Measurements from ENCODE around the gene RIN1. TPM values are rescaled to one million over a fixed set of nuclear protein-coding genes. Genes with fewer than 3 reads are reported as not detected.
"Not testable (repeated sequence)": the region's sequence is repeated elsewhere in the genome, so short reads cannot be mapped to it uniquely, and the experiment has no call there.

RIN1 gene
- total and polyA plus RNA-seq, 5 donors: 1.6 to 3.8 (median 2.1) TPM

DNA sequence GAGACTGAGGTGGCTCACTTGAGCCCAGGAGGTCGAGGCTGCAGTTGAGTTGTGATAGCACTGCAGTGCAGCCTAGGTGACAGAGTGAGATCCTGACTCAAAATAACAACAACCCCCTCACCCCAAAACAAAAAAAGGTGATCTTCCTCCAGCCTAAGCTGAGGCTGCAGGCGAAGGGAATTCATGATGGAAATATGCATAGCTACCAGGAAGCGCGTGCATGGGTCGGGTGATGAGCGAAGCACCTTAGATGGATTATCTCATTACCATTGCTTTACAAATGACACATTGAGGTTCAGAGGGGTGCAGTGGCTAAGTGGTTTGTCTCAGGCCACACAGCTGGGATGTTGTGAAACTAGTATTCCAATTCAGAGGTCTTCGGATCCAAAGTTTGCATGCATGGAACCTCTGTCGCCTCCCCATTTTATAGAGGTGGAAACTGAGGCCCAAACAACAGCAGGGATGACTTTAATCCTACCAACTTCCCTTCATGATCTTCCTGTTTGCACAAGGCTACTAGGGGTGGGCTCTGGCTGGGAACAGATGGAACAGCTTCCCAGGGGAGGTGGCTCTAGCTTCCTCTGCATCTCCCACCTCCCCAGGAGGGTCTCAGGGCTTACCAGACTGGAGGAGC is 30.7 kb upstream of the RIN1 start:
- ATAC-seq (no peak), DNase-seq (no peak)
- intact Hi-C loops (cut with DNase I): no loop called here
- Histone ChIP-seq H3K27ac (ENCODE audit: low read length) (no peak overlapping the region), H3K4me3 (ENCODE audit: low read length) (no peak overlapping the region), H3K9me3 (ENCODE audit: control insufficient read depth, low read length) (no peaks in the 10 kb centered on the region), H3K4me1 (ENCODE audit: control insufficient read depth, insufficient read depth, low read length) (peaks cover 4% of the 10 kb centered on the region), H3K27me3 (ENCODE audit: control insufficient read depth, insufficient read depth) (no peaks in the 10 kb centered on the region)
- WGBS: 91% methylated on average over 8 of the region's 8 CpGs

- ATAC-seq: no peak
- H3K27me3 ChIP-seq (ENCODE audit: control insufficient read depth, insufficient read depth): no peaks in the 10 kb centered on the region
- intact Hi-C loops (cut with DNase I): no loop called here
- no peak overlapping the region for H3K4me3 ChIP-seq (ENCODE audit: low read length)
- peaks cover 4% of the 10 kb centered on the region for H3K4me1 ChIP-seq (ENCODE audit: control insufficient read depth, insufficient read depth, low read length)
- no peaks in the 10 kb centered on the region for H3K9me3 ChIP-seq (ENCODE audit: control insufficient read depth, low read length)
- no peak overlapping the region for H3K27ac ChIP-seq (ENCODE audit: low read length)
- WGBS: 70% methylated on average over 14 of the region's 14 CpGs
- DNase-seq: no peak
These were observed 29.7 kb upstream of the RIN1 start for GRCh38 chr11:66365711-66366619.

- Histone ChIP-seq H3K4me3 (ENCODE audit: low read length) (no peak overlapping the region), H3K27me3 (ENCODE audit: control insufficient read depth, insufficient read depth) (no peaks in the 10 kb centered on the region), H3K9me3 (ENCODE audit: control insufficient read depth, low read length) (no peaks in the 10 kb centered on the region), H3K27ac (ENCODE audit: low read length) (no peak overlapping the region), H3K4me1 (ENCODE audit: control insufficient read depth, insufficient read depth, low read length) (peaks cover 4% of the 10 kb centered on the region)
- intact Hi-C loops (cut with DNase I): no loop called here
- DNase-seq: no peak
- no peak for ATAC-seq
- 96% methylated on average over 6 of the region's 6 CpGs for WGBS
These were observed 28.9 kb upstream of the RIN1 start for GRCh38 chr11:66365166-66365565.

- 66% methylated on average over 15 of the region's 15 CpGs for WGBS
- Histone ChIP-seq H3K9me3 (ENCODE audit: control insufficient read depth, low read length) (no peaks in the 10 kb centered on the region), H3K4me1 (ENCODE audit: control insufficient read depth, insufficient read depth, low read length) (no peaks in the 10 kb centered on the region), H3K4me3 (ENCODE audit: low read length) (no peak overlapping the region), H3K27ac (ENCODE audit: low read length) (no peak overlapping the region), H3K27me3 (ENCODE audit: control insufficient read depth, insufficient read depth) (no peaks in the 10 kb centered on the region)
- intact Hi-C loops (cut with DNase I): no loop called here
- DNase-seq (peak; percentile 46 to 83 (median 76)), ATAC-seq (no peak)
These were observed 27.7 kb upstream of the RIN1 start for GRCh38 chr11:66363805-66364535.

DNA sequence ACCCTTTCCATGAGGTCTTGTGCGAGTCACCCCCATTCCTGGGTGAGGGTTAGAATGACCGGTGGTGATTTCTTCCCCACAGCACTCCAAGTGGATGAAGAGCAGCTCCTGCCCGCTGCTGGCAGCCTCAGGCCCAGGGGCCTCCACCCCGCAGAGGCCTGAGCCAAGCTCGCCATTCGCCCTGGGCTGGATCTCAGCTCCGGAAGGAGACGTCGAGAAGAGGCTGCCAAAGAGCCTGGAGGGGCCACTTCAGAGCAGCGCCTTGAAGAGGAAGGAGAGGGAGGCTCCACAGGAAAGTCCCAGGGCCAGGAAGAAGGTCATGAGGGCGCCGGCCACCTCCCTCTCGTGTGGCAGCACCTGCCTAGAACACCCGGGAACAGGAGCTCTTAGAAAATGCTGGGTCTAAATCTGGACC is 27.0 kb upstream of the RIN1 start:
- H3K9me3 ChIP-seq (ENCODE audit: control insufficient read depth, low read length): no peaks in the 10 kb centered on the region

GRCh38 chr11:66362481-66363147 is 26.4 kb upstream of the RIN1 start:
- intact Hi-C loops (cut with DNase I): no loop called here
- 84% methylated on average over 9 of the region's 9 CpGs for WGBS
- H3K9me3 ChIP-seq (ENCODE audit: control insufficient read depth, low read length): no peaks in the 10 kb centered on the region
- H3K4me3 ChIP-seq (ENCODE audit: low read length): no peak overlapping the region
- DNase-seq (no peak), ATAC-seq (no peak)
- no peak overlapping the region for H3K27ac ChIP-seq (ENCODE audit: low read length)
- H3K4me1 ChIP-seq (ENCODE audit: control insufficient read depth, insufficient read depth, low read length): no peaks in the 10 kb centered on the region
- H3K27me3 ChIP-seq (ENCODE audit: control insufficient read depth, insufficient read depth): no peaks in the 10 kb centered on the region

More for the DNA sequence above, 27.0 kb upstream of the RIN1 start:
- Histone ChIP-seq H3K27ac (ENCODE audit: low read length) (no peak overlapping the region), H3K4me1 (ENCODE audit: control insufficient read depth, insufficient read depth, low read length) (no peaks in the 10 kb centered on the region), H3K4me3 (ENCODE audit: low read length) (no peak overlapping the region), H3K27me3 (ENCODE audit: control insufficient read depth, insufficient read depth) (no peaks in the 10 kb centered on the region)
- ATAC-seq: peak; percentile 7 to 39
- intact Hi-C loops (cut with DNase I): no loop called here
- WGBS: 72% methylated on average over 14 of the region's 14 CpGs
- no peak for DNase-seq

DNA sequence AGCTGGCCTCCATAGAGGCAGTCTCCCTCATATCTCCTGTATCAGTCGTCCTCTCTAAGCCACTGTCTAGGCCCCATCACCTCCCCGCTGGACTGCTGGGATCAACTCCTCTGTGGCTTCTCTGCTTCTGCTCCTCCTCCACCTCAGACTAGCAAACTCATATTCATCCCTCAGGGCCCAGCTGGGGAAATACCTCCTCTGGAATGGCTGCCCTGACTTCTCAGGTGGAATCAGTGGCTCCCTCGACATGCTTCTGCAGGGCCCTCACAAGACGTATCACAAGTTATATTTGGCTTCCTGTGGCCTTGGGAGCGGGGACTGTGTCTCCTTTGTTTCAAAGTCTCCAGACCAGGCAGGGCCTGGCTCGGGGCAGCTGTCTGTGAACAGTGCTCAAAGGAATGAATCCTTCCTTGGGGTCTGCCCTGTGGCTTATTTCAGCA is 25.3 kb upstream of the RIN1 start:
- no peak overlapping the region for H3K4me3 ChIP-seq (ENCODE audit: low read length)
- ATAC-seq: no peak
- intact Hi-C loops (cut with DNase I): no loop called here
- H3K9me3 ChIP-seq (ENCODE audit: control insufficient read depth, low read length): no peaks in the 10 kb centered on the region
- H3K27ac ChIP-seq (ENCODE audit: low read length): no peak overlapping the region
- 74% methylated on average over 6 of the region's 6 CpGs for WGBS
- DNase-seq: no peak
- no peaks in the 10 kb centered on the region for H3K4me1 ChIP-seq (ENCODE audit: control insufficient read depth, insufficient read depth, low read length)
- H3K27me3 ChIP-seq (ENCODE audit: control insufficient read depth, insufficient read depth): no peaks in the 10 kb centered on the region

GRCh38 chr11:66360406-66361073 is 24.3 kb upstream of the RIN1 start:
- Histone ChIP-seq H3K27me3 (ENCODE audit: control insufficient read depth, insufficient read depth) (no peaks in the 10 kb centered on the region), H3K9me3 (ENCODE audit: control insufficient read depth, low read length) (no peaks in the 10 kb centered on the region), H3K4me3 (ENCODE audit: low read length) (no peak overlapping the region), H3K27ac (ENCODE audit: low read length) (no peak overlapping the region), H3K4me1 (ENCODE audit: control insufficient read depth, insufficient read depth, low read length) (no peaks in the 10 kb centered on the region)
- 90% methylated on average over 15 of the region's 15 CpGs for WGBS
- DNase-seq (no peak), ATAC-seq (peak in 1 of 2 donors; percentile 7)
- intact Hi-C loops (cut with DNase I): no loop called here

DNA sequence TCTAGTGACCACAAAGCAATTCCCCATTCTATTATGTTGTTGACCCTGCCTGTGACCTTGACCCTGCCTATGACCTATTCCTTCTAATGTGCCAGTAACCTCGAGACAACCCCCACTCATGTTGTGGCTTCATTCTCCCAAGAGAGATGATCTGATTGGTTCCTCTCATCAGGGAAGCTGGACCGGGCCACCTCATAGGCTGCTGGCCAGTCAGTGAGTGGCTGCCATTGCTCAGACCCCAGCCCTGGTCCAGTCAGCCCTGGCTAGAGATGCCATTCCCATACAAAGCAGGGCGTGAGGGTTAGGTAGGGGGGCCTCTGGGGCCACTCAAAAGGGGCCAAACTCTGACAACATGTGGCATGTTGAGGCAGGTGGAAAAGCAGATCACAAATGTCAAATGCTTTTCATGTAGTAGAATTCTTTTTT is 23.4 kb upstream of the RIN1 start:
- Histone ChIP-seq H3K27me3 (ENCODE audit: control insufficient read depth, insufficient read depth) (no peaks in the 10 kb centered on the region), H3K27ac (ENCODE audit: low read length) (no peak overlapping the region), H3K4me1 (ENCODE audit: control insufficient read depth, insufficient read depth, low read length) (no peaks in the 10 kb centered on the region), H3K4me3 (ENCODE audit: low read length) (no peak overlapping the region), H3K9me3 (ENCODE audit: control insufficient read depth, low read length) (no peaks in the 10 kb centered on the region)
- intact Hi-C loops (cut with DNase I): no loop called here
- ATAC-seq: no peak
- WGBS: 64% methylated on average over 3 of the region's 3 CpGs
- DNase-seq: no peak

DNA sequence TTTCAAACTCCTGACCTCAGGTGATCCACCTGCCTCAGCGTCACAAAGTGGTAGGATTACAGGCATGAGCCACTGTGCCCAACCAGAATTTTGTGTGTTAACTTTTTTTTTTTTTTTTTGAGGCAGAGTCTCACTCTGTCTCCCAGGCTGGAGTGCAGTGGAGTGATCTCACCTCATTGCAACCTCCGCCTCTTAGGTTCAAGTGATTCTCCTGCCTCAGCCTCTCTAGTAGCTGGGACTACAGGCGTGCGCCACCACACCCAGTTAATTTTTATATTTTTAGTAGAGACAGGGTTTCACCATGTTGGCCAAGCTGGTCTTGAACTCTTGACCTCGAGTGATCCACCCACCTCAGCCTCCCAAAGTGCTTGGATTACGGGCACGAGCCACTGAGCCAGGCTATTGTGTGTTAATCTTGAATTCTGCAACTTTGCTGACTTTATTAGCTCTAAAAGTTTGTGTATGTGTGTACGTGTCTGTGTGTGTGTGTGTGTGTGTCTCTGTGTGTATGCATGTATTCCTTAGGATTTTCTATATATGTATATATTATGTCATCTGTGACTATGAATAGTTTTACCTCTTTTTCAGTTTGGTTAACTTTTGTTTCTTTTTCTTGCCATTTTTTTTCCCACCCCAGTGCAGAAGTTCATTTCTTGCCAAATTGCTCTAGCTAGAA is 14.5 kb upstream of the RIN1 start:
- ATAC-seq; H3K4me3 ChIP-seq (ENCODE audit: low read length); H3K27ac ChIP-seq (ENCODE audit: low read length); H3K4me1 ChIP-seq (ENCODE audit: control insufficient read depth, insufficient read depth, low read length); H3K27me3 ChIP-seq (ENCODE audit: control insufficient read depth, insufficient read depth); H3K9me3 ChIP-seq (ENCODE audit: control insufficient read depth, low read length); intact Hi-C loops (cut with DNase I): not testable (repeated sequence)
- peak in 1 of 3 donors; percentile 2 for DNase-seq
- WGBS: 90% methylated on average over 8 of the region's 8 CpGs

Data from right cardiac atrium (tissue), 5 donors.